GM12892 (cell line): ENCODE measurements around the gene HSPA14.

Source experiments
- DNase-seq: peaks from one replicate; pipeline ENCODE4 v3.0.0; 2011; ENCODE audit not compliant: insufficient read length
- FAIRE-seq: peaks from 2 replicates; lab custom pipeline; 2011; peaks lifted over from hg19 to GRCh38; lab: Jason Lieb, UNC
- POLR2A ChIP-seq: IDR thresholded peaks from 2 replicates; pipeline ENCODE4 v1.6.1; 2011; ENCODE audit warnings: low read depth, low read length, control low read depth
- POLR2AphosphoS5 ChIP-seq: IDR thresholded peaks from 2 replicates; pipeline ENCODE4 v1.6.1; 2011; ENCODE audit warnings: low read depth, low read length, control low read depth
- TAF1 ChIP-seq: IDR thresholded peaks from 2 replicates; pipeline ENCODE4 v1.6.1; 2011; ENCODE audit warnings: low read depth, mild to moderate bottlenecking, control low read depth, low read length, borderline replicate concordance

Gene HSPA14

DNA sequence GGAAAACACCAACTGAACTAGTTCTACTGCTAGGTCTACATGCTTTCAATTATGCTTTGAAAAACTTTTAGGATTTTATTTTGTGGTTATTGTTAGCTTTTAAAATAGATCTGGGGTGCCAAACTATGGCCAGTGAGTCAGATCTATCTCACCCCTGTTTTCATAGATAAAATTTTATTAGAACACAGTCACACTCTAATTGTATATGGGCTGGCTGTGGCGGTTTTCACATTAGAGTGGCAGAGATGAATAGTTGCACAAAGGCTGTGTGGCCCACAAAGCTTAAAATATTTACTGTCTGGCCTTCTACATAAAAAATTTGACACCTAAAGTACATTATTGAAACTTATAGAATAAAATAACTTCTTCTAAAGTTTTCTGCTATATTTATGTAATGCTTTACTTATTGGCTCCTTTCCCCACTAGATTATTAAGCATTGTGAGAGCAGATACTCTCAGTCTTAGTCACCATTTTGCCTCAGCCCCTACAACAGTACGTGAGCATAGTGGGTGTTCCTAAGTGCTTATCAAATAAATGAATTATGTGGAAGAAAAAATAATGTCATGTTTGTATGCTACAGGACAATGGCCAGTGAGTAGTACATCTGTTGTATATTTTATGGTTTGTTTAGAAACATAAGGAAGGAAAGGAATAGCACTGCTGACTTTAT lies 35.1 kb downstream of the HSPA14 start:
- FAIRE-seq = peak; percentile 73
- TF ChIP-seq POLR2AphosphoS5 (no peak), POLR2A (no peak)
- DNase-seq = no peak

DNA sequence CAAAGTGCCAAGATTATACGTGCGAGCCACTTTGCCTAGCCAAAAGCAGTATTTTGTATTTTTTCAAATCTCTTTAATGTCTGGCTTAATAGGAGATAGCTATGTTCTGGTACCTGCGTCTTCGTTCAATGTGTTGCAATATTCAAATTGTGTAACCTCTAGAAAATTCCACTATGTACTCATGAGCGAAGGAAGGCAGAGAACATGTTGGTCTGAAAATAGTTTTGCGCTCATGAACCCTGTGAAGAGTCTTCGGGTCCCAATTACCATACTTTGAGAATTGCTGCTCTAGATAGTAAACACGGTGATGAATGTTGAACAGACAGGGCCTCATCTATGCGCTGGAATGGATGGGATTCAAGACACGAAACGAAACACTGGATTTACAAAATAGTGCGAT lies 37.8 kb downstream of the HSPA14 start:
- no peak for TF ChIP-seq POLR2A
- no peak for TF ChIP-seq POLR2AphosphoS5
- no peak for TF ChIP-seq TAF1
- DNase-seq (no peak), FAIRE-seq (no peak)

DNA sequence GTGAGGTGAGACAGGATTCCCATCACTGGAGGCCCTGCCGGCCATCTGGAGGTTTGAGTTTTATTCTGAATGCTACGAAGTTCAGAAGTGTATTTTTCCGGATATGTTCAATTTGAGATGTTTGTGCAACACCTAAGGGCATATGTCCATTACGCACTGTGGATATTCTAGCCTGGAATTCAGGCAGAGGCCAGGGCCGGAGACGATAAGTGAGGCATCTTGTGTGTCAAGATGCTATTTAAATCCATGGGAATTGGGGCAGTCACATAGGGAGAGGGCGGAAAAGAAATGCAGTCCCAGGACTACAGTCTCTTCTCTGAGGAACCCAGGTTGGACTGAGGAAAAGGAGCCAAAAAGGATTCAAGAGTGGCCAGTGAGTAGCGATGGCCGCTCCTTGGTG lies 38.7 kb downstream of the HSPA14 start:
- TF ChIP-seq TAF1 = no peak
- no peak for TF ChIP-seq POLR2AphosphoS5
- TF ChIP-seq POLR2A = no peak
- DNase-seq = no peak
- no peak for FAIRE-seq

DNA sequence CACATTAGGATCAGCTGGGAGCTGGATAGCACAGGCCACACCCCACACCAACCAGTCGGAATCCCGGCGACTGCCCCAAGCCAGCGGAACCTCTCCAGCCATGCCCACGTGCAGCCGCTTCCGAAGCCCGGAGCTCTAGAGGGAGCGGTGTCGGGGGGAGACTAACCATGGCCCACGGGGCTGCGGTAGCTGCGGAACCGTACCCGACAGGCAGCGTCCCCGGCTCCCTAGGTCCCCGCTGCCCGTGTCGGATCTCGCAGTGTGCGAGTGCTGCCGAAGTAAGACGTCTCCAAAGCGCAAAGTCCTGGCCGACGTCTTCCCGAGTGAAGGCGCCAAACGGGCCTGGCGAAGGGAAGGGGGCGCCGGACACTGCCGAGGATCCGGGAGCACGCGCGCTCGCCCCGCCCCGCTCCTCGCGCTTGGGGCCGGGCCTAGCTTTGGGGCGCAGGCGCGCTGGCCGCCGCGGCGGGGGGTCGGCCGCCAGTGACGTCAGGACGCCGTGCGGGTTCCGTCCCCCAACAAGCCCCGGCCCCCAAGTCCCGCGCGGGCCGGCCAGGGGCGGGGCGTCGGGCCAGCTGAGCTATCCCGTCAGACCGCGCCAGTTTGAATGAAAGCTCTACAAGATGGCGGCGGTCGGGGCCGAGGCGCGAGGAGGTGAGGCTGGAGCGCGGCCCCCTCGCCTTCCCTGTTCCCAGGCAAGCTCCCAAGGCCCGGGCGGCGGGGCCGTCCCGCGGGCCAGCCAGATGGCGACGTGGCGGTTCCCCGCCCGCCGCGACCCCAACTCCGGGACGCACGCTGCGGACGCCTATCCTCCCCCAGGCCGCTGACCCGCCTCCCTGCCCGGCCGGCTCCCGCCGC lies 40.4 kb downstream of the HSPA14 start, which contains the start of gene SUV39H2:
Gene SUV39H2 (plus strand): TSS at position 601 of the 858 bp plus-strand sequence. CDS start 23 bp downstream, at position 624.
- DNase-seq (peak; percentile 97), FAIRE-seq (peak; percentile 98)
- TF ChIP-seq POLR2AphosphoS5 (peak; percentile 71), TAF1 (peak; percentile 50; the same call in 1 of the 2 replicates), POLR2A (peak; percentile 84; the same call in 1 of the 2 replicates)

DNA sequence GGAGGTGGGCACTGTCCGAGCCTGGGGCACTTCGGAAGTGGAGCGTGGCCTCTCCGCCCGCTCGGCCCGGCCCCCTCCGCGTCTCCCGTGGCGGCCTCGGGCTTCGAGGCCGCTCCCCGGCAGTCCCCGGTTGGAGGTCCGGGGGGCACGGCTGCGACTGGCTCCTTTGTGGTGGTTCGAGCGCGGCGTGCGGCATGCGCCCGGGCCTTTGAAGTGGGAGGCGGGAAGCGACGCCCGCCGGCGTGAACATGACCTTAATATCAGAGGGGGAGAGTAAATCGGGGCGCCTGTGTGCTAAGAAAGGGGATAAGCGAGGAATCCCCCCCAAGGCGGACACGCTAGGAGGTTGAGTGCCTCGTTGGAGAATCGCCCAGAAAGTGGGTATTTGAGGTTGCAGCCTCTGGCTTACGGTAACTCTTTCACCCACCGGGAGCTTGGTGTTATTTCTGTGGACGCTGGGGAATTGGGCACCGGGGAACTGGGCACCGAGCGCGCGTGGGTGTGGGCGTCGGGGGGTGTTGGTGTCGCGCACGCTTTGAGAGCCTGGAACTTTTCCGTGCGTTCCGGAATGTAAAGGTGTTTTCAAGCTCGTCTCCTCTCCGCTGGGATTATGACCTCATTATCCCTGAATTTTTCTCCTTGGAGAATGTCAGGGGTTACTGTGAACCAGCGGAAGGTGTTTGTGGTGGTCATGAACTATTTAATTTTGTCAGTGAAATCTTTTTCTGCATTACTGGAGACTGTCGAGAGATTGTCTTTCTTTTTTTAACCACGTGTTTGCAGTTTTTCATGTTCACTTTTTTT lies 41.2 kb downstream of the HSPA14 start:
- FAIRE-seq (no peak), DNase-seq (peak; percentile 34)
- TF ChIP-seq POLR2AphosphoS5 = no peak
- TF ChIP-seq POLR2A = no peak
- TF ChIP-seq TAF1 = no peak

DNA sequence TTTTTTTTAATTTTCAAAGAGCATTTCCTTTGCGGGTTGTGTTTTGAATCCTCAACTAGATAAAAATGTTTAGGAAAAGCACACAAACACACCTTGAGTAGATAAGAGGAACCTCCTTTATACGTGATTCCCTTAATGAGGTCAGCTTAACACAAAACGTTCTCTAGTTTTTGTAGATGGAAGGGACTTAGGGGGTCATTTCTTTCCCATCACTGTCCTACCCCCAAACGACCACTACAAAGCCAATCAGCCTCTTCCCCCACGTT lies 41.8 kb downstream of the HSPA14 start:
- TF ChIP-seq TAF1 (no peak), POLR2AphosphoS5 (no peak), POLR2A (no peak)
- no peak for DNase-seq
- FAIRE-seq = peak; percentile 14

DNA sequence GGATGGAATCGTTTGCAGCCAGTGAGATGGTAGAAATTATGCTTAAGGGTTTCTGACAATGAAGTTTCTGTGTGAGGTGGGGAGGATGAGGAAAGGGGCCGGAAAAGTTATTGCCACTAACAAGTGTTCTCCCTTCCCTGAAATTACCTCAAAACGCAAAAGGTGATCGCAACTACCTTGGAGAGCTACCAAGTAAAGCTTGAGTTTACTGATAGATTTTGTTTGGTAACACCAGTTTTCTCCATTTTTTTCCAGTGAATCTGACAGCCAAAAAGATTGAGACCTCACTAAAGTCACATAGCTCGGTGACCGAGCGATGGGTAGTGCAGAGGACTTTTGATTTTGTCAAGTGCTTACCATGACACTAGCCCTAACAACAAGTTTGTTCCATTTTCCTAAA lies 42.1 kb downstream of the HSPA14 start:
- no peak for TF ChIP-seq TAF1
- no peak for TF ChIP-seq POLR2AphosphoS5
- no peak for TF ChIP-seq POLR2A
- FAIRE-seq = no peak
- DNase-seq = no peak

DNA sequence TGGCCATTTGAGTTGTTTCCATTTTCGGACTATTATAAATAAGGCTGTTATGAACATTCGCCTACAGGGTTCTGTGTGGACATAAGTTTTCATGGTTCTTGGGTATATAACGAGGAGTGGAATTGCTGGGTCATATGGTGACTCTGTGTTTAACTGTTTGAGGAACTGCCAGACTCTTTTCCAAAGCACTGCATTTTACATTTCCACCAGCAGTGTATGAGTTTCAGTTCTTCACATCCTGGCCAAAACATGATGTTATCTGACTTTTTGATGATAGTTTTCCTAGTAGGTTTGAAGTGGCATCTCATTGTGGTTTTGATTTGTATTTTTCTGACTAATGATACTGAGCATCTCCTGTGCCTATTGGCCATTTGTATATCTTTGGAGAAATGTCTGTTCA lies 46.0 kb downstream of the HSPA14 start:
- FAIRE-seq (no peak), DNase-seq (no peak)
- TF ChIP-seq TAF1 = no peak
- TF ChIP-seq POLR2A = no peak
- no peak for TF ChIP-seq POLR2AphosphoS5

DNA sequence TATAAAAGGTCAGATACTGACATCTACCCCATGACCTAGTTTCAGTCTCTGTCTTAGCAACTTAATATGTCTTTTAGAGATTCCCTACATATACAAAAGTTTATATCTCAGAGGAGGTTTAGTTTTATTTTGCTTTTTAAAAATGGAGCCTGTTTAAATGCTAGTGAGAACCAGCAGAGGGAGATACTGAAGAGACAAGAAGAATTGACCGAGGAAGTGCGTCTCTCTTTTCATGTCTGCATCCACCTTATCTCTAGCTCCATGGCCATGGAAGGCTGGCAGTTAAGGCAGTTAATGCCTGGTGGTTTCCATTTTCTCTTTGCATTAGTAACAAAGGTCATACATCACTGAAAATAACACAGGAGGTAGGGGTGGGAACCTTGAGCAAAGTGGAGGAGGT lies 51.2 kb downstream of the HSPA14 start:
- TF ChIP-seq POLR2A (no peak), TAF1 (no peak), POLR2AphosphoS5 (no peak)
- no peak for DNase-seq

DNA sequence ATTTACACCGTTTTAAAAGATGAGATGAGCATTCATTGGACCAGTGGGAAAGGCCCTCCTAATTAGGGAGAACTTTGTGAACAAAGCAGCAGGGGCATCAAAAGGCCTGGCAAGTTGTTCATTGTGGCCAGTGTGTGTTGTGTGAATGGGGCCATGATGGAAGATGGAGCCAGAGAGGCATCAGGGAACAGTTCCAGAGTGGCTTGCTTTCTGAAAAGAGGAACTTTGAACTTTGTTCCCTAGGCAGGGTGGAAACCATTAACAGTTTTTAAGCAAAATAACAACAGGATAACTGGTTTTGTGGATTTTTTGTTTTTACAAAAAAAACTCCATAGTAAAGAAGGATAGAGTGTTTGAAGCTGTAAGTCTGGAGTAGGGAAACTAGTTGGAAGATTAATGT lies 53.0 kb downstream of the HSPA14 start:
- no peak for DNase-seq
- FAIRE-seq = no peak
- TF ChIP-seq TAF1 (no peak), POLR2AphosphoS5 (no peak), POLR2A (no peak)

More for the DNA sequence above, 51.2 kb downstream of the HSPA14 start:
- no peak for FAIRE-seq

DNA sequence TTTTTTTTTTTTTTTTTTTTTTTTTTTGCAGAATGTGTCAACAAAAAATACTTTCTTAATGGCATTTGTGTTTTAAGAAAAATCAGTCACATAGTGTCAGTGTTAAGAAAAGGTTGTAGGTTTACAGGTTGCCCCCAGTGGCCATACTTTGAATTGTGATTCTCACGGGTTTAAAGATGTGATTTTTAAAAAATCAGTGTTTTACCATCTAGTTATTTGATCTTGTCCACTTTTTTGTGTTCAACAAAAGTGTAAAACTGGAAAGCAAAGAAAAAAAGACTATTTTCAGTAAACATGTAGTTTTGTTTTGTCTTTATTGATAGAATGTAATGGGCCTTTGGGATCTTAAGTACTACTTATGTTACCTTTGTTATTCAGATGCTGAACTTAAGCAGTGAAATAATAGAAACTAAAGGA lies 66.2 kb downstream of the HSPA14 start:
- DNase-seq = no peak
- TF ChIP-seq POLR2AphosphoS5 (no peak), TAF1 (no peak), POLR2A (no peak)
- FAIRE-seq = no peak

DNA sequence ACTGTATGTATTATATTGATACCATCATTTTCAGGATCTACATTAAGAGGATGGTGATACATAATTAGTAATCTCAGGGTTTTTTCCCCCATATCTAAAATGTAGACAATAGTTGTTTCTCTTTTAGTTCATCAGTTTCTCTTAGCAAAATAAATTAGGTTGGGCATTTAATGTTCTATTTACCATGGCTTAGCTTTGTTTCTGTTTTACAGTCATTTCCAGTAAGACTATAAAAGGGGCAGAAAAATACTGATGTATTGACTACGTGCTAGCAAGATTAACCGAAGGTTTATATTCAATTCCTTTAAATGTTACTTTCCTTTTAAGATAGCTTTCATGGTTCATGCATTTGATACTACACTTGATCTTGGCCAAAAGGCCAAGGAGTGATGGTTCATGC lies 66.8 kb downstream of the HSPA14 start:
- no peak for FAIRE-seq
- no peak for DNase-seq
- TF ChIP-seq TAF1 (no peak), POLR2AphosphoS5 (no peak), POLR2A (no peak)

DNA sequence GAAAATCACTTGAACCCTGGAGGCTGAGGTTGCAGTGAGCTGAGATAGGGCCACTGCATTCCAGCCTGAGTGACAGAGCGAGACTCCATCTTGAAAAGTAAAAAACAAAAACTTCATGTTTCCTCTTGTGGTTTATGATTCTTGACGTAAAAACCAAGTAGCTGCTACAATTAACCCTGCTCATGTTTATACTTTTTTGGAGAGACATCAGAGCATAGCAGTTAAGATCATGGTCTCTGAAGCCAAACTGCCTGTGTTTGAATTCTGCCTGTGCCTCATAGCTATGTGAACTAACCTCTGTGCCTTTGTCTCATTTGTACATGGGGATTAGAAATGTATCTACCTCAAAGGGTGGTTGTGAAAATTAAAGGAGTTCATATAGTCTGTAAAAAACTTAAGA lies 67.8 kb downstream of the HSPA14 start:
- DNase-seq (no peak), FAIRE-seq (no peak)
- TF ChIP-seq TAF1 (no peak), POLR2AphosphoS5 (0 out of 2 replicates have a peak, but pooled peaks have one; percentile 17)
